Measurements from ENCODE around the gene TSGA10IP. TPM values are rescaled to one million over a fixed set of nuclear protein-coding genes. Genes with fewer than 3 reads are reported as not detected.

Gene TSGA10IP
- total RNA-seq, 4 donors from 2014 or later: not detected

- intact Hi-C loops (cut with DNase I; ENCODE audit: low total_unique reads): no loop called here
- in situ Hi-C loops (cut with MboI; ENCODE audit: low pct_ligation_motif_present in 1 of 4, low pct_unique_long_range_greater_than_20kb in 1 of 4, low sequenced_read_pairs in 3 of 4): no loop called here
Observed at GRCh38 chr11:65927904-65928397, 17.3 kb upstream of the TSGA10IP start.

GRCh38 chr11:65928667-65929066 is 16.6 kb upstream of the TSGA10IP start:
- TF ChIP-seq CTCF (IDR thresholded peaks at IDR 0.05) (no peak), POLR2A (IDR thresholded peaks at IDR 0.05) (no peak), POLR2AphosphoS5 (IDR thresholded peaks at IDR 0.05) (no peak), EP300 (IDR thresholded peaks at IDR 0.05; ENCODE audit: low read depth) (no peak)
- no peak for DNase-seq
- Histone ChIP-seq H3K9me3 (no peaks in the 10 kb centered on the region), H3K4me3 (no peak overlapping the region), H3K4me1 (peaks cover 0 to 3% (median 0%) of the 10 kb centered on the region in 4 donors), H3K27ac (peak overlapping the region in 2 of 4 donors; percentile 71 to 73), H3K36me3 (no peaks in the 10 kb centered on the region), H3K27me3 (peaks cover 9% of the 10 kb centered on the region)
- in situ Hi-C loops (cut with MboI; ENCODE audit: low pct_ligation_motif_present in 1 of 4, low pct_unique_long_range_greater_than_20kb in 1 of 4, low sequenced_read_pairs in 3 of 4): no loop called here
- intact Hi-C loops (cut with DNase I; ENCODE audit: low total_unique reads): no loop called here
- 50 to 80% methylated on average over 4 to 6 of the region's 6 CpGs for WGBS, 2 donors (ENCODE audit: low coverage in 1 of 2)

More at GRCh38 chr11:65927904-65928397, 17.3 kb upstream of the TSGA10IP start:
- no peak for TF ChIP-seq POLR2A (IDR thresholded peaks at IDR 0.05)
- TF ChIP-seq EP300 (IDR thresholded peaks at IDR 0.05; ENCODE audit: low read depth): no peak
- TF ChIP-seq POLR2AphosphoS5 (IDR thresholded peaks at IDR 0.05): no peak
- no peak for TF ChIP-seq CTCF (IDR thresholded peaks at IDR 0.05)
- peak overlapping the region; percentile 44 to 73 (median 64) for H3K27ac ChIP-seq
- H3K4me3 ChIP-seq: peak overlapping the region in 2 of 4 donors; percentile 2 to 26
- H3K27me3 ChIP-seq: peaks cover 3% of the 10 kb centered on the region
- H3K4me1 ChIP-seq: peaks cover 0 to 3% (median 0%) of the 10 kb centered on the region in 4 donors
- DNase-seq: peak; percentile 73
- 25 to 46% methylated on average over 5 to 9 of the region's 9 CpGs for WGBS, 2 donors (ENCODE audit: low coverage in 1 of 2)
- peaks cover 0 to 1% (median 0%) of the 10 kb centered on the region in 4 donors for H3K36me3 ChIP-seq
- H3K9me3 ChIP-seq: no peaks in the 10 kb centered on the region

GRCh38 chr11:65931773-65932557 is 13.3 kb upstream of the TSGA10IP start:
- H3K4me1 ChIP-seq: peaks cover 0 to 3% (median 0%) of the 10 kb centered on the region in 4 donors
- no peak for TF ChIP-seq CTCF (IDR thresholded peaks at IDR 0.05)
- in situ Hi-C loops (cut with MboI; ENCODE audit: low pct_ligation_motif_present in 1 of 4, low pct_unique_long_range_greater_than_20kb in 1 of 4, low sequenced_read_pairs in 3 of 4) (no loop called here), intact Hi-C loops (cut with DNase I; ENCODE audit: low total_unique reads) (no loop called here)
- no peak for DNase-seq
- no peaks in the 10 kb centered on the region for H3K9me3 ChIP-seq
- no peak overlapping the region for H3K27ac ChIP-seq
- H3K27me3 ChIP-seq: peaks cover 11% of the 10 kb centered on the region
- no peaks in the 10 kb centered on the region for H3K36me3 ChIP-seq
- 51 to 66% methylated on average over 7 to 12 of the region's 13 CpGs for WGBS, 2 donors (ENCODE audit: low coverage in 1 of 2)
- H3K4me3 ChIP-seq: no peak overlapping the region

- H3K9me3 ChIP-seq: no peaks in the 10 kb centered on the region
- no peaks in the 10 kb centered on the region for H3K36me3 ChIP-seq
- peaks cover 0 to 3% (median 0%) of the 10 kb centered on the region in 4 donors for H3K4me1 ChIP-seq
- no peak overlapping the region for H3K4me3 ChIP-seq
- in situ Hi-C loops (cut with MboI; ENCODE audit: low pct_ligation_motif_present in 1 of 4, low pct_unique_long_range_greater_than_20kb in 1 of 4, low sequenced_read_pairs in 3 of 4) (no loop called here), intact Hi-C loops (cut with DNase I; ENCODE audit: low total_unique reads) (no loop called here)
- no peak for DNase-seq
- 38 to 40% methylated on average over 1 to 9 of the region's 9 CpGs for WGBS, 2 donors (ENCODE audit: low coverage in 1 of 2)
- no peak overlapping the region for H3K27ac ChIP-seq
- H3K27me3 ChIP-seq: peaks cover 16% of the 10 kb centered on the region
- TF ChIP-seq POLR2A (IDR thresholded peaks at IDR 0.05): no peak
- no peak for TF ChIP-seq CTCF (IDR thresholded peaks at IDR 0.05)
- TF ChIP-seq POLR2AphosphoS5 (IDR thresholded peaks at IDR 0.05): no peak
- no peak for TF ChIP-seq EP300 (IDR thresholded peaks at IDR 0.05; ENCODE audit: low read depth)
Observed at GRCh38 chr11:65932558-65932919, 12.7 kb upstream of the TSGA10IP start.
